Motor neuron (in vitro differentiated cells): ENCODE measurements around the gene BDNF. TPM values are rescaled to one million over a fixed set of nuclear protein-coding genes. Genes with fewer than 3 reads are reported as not detected.

ENCODE experiments used
- ATAC-seq, 8 experiments: fragments of 200-7000 bp; cut with Tn5 transposase; replicated peaks in 6 of 8; 2 replicates each; pipeline ENCODE4 v1.8.0; 2021; ENCODE audit warnings: mild to moderate bottlenecking in 8 of 8, moderate library complexity in 8 of 8
- H3K27ac ChIP-seq, 2 donors: fragments of 250-450 bp; sonication (Bioruptor Pico); 2 replicates each; pipeline ENCODE4 v1.9.0; 2021; ENCODE audit warnings: antibody characterized with exemption in 2 of 2, mild to moderate bottlenecking in 2 of 2, moderate library complexity in 1 of 2
- H3K4me1 ChIP-seq, 2 donors: fragments of 250-450 bp; sonication (Bioruptor Pico); replicated peaks in 1 of 2; 2 replicates each; pipeline ENCODE4 v1.6.1; 2021; ENCODE audit warnings: antibody characterized with exemption in 2 of 2, mild to moderate bottlenecking in 2 of 2, moderate library complexity in 1 of 2
- H3K4me3 ChIP-seq, 5 donors: fragments of 250-450 bp; sonication (Bioruptor Pico); 2 replicates each; pipeline ENCODE4 v1.9.0; 2021; ENCODE audit warnings: antibody characterized with exemption in 5 of 5, mild to moderate bottlenecking in 5 of 5, moderate library complexity in 4 of 5
- WGBS, 10 experiments: fragments of 450-650 bp; shearing (Covaris generic); methylation state at CpG; one replicate each; pipeline ENCODE4 v1.0.0; 2022; 5-methylcytosine and 5-hydroxymethylcytosine counted together
- in situ Hi-C, 9 experiments: fragments of 400-800 bp; cut with MboI; loops; one replicate each; pipeline ENCODE4 v1.15.0; 2021; ENCODE audit warnings: low sequenced_read_pairs in 9 of 9, low pct_unique_long_range_greater_than_20kb in 2 of 9; ENCODE audit not compliant: unreplicated experiment in 9 of 9
- total RNA-seq, 8 experiments: library from RNA; unstranded; fragments of 300-600 nt; gene quantifications; 2 replicates each; pipeline versions ENCODE4 v1.2.3 to v1.2.4, GENCODE V29; 2022

Gene BDNF
- total RNA-seq, 8 experiments from 2014 or later = 0.67 to 7.4 (median 2.1) TPM

GRCh38 chr11:27718863-27719545, 18.7 kb upstream of the BDNF start:
- in situ Hi-C loops = loop anchor here in 6 of 9 experiments (25.0 kb wide), 4 partner anchors 418 to 1618 kb away; no protein-coding TSS in a partner anchor
- H3K27ac ChIP-seq = peak overlapping the region; percentile 89 to 99

GRCh38 chr11:27718346-27718862, 18.1 kb upstream of the BDNF start:
- 0 to 2% (median 0%) methylated on average over 3 to 11 of the region's 30 CpGs; no CpG with 5 or more reads in 3 of the 10 experiments for WGBS, 10 experiments
- in situ Hi-C loops = loop anchor here in 6 of 9 experiments (25.0 kb wide), 4 partner anchors 419 to 1619 kb away; no protein-coding TSS in a partner anchor
- H3K4me1 ChIP-seq = peaks cover 11 to 14% of the 10 kb centered on the region in 2 donors
- H3K27ac ChIP-seq = peak overlapping the region; percentile 89 to 99
- H3K4me3 ChIP-seq = peak overlapping the region; percentile 56 to 97 (median 88)
- peak; percentile 70 to 86 (median 80) for ATAC-seq

More at GRCh38 chr11:27718863-27719545, 18.7 kb upstream of the BDNF start:
- ATAC-seq = peak; percentile 58 to 75 (median 62)
- Histone ChIP-seq H3K4me1 (peaks cover 11 to 14% of the 10 kb centered on the region in 2 donors), H3K4me3 (peak overlapping the region; percentile 56 to 97 (median 88))
- 0% methylated on average over 1 to 5 of the region's 52 CpGs; no CpG with 5 or more reads in 4 of the 10 experiments for WGBS, 10 experiments

GRCh38 chr11:27717801-27718229, 17.6 kb upstream of the BDNF start:
- Histone ChIP-seq H3K27ac (peak overlapping the region; percentile 77 to 87), H3K4me1 (peaks cover 11 to 14% of the 10 kb centered on the region in 2 donors), H3K4me3 (peak overlapping the region; percentile 56 to 97 (median 88))
- in situ Hi-C loops = loop anchor here in 6 of 9 experiments (25.0 kb wide), 4 partner anchors 419 to 1619 kb away; no protein-coding TSS in a partner anchor
- ATAC-seq = peak in 6 of 8 experiments; percentile 2 to 39 (median 26)
- WGBS, 10 experiments = 0 to 41% (median 2%) methylated on average over 2 to 7 of the region's 8 CpGs; no CpG with 5 or more reads in 1 of the 10 experiments

GRCh38 chr11:27717377-27717776, 17.1 kb upstream of the BDNF start:
- Histone ChIP-seq H3K4me1 (peaks cover 11 to 14% of the 10 kb centered on the region in 2 donors), H3K4me3 (peak overlapping the region; percentile 56 to 97 (median 88)), H3K27ac (peak overlapping the region; percentile 77 to 87)
- no peak for ATAC-seq
- in situ Hi-C loops = loop anchor here in 6 of 9 experiments (25.0 kb wide), 4 partner anchors 420 to 1620 kb away; no protein-coding TSS in a partner anchor

GRCh38 chr11:27716835-27717234, 16.6 kb upstream of the BDNF start:
- peak overlapping the region in 2 of 5 donors; percentile 88 to 91 for H3K4me3 ChIP-seq
- no peak for ATAC-seq
- in situ Hi-C loops = loop anchor here in 6 of 9 experiments (25.0 kb wide), 4 partner anchors 420 to 1620 kb away; no protein-coding TSS in a partner anchor
- peaks cover 11 to 14% of the 10 kb centered on the region in 2 donors for H3K4me1 ChIP-seq
- no peak overlapping the region for H3K27ac ChIP-seq
- 14 to 92% (median 83%) methylated on average over 1 to 2 of the region's 2 CpGs; no CpG with 5 or more reads in 1 of the 10 experiments for WGBS, 10 experiments

GRCh38 chr11:27716216-27716615, 16.0 kb upstream of the BDNF start:
- in situ Hi-C loops = loop anchor here in 6 of 9 experiments (25.0 kb wide), 4 partner anchors 421 to 1621 kb away; no protein-coding TSS in a partner anchor
- whole genome bisulfite sequencing, 10 experiments = 27 to 100% (median 80%) methylated on average over 1 to 2 of the region's 2 CpGs; no CpG with 5 or more reads in 1 of the 10 experiments
- no peak for ATAC-seq
- H3K27ac ChIP-seq = no peak overlapping the region
- H3K4me1 ChIP-seq = peaks cover 6 to 12% of the 10 kb centered on the region in 2 donors
- no peak overlapping the region for H3K4me3 ChIP-seq

GRCh38 chr11:27711725-27712124, 11.5 kb upstream of the BDNF start:
- H3K27ac ChIP-seq = no peak overlapping the region
- in situ Hi-C loops = loop anchor here in 6 of 9 experiments (25.0 kb wide), 4 partner anchors 426 to 1626 kb away; no protein-coding TSS in a partner anchor
- no peak for ATAC-seq
- no peak overlapping the region for H3K4me3 ChIP-seq
- H3K4me1 ChIP-seq = peaks cover 0 to 6% of the 10 kb centered on the region in 2 donors
- WGBS, 10 experiments = 0 to 58% (median 34%) methylated on average over 1 of the region's 1 CpG; no CpG with 5 or more reads in 4 of the 10 experiments

- no peak overlapping the region for H3K4me3 ChIP-seq
- no peak overlapping the region for H3K27ac ChIP-seq
- 25 to 89% (median 44%) methylated on average over 1 to 2 of the region's 2 CpGs; no CpG with 5 or more reads in 1 of the 10 experiments for WGBS, 10 experiments
- in situ Hi-C loops = loop anchor here in 6 of 9 experiments (25.0 kb wide), 4 partner anchors 427 to 1627 kb away; no protein-coding TSS in a partner anchor
- H3K4me1 ChIP-seq = no peaks in the 10 kb centered on the region
- no peak for ATAC-seq
These were observed 10.3 kb upstream of the BDNF start for GRCh38 chr11:27710536-27710935.

GRCh38 chr11:27707676-27708075, 7.4 kb upstream of the BDNF start:
- Histone ChIP-seq H3K4me3 (no peak overlapping the region), H3K27ac (no peak overlapping the region), H3K4me1 (no peaks in the 10 kb centered on the region)
- WGBS, 10 experiments = 61 to 100% (median 87%) methylated on average over 1 to 3 of the region's 3 CpGs; no CpG with 5 or more reads in 1 of the 10 experiments
- in situ Hi-C loops = loop anchor here in 6 of 9 experiments (10.0 to 25.0 kb wide), 5 partner anchors 430 to 1630 kb away; no protein-coding TSS in a partner anchor
- no peak for ATAC-seq

- peak in 3 of 8 experiments; percentile 5 to 38 (median 10) for ATAC-seq
- no peak overlapping the region for H3K4me3 ChIP-seq
- no peak overlapping the region for H3K27ac ChIP-seq
- in situ Hi-C loops = loop anchor here in 6 of 9 experiments (10.0 to 25.0 kb wide), 5 partner anchors 431 to 1631 kb away; no protein-coding TSS in a partner anchor
- WGBS, 10 experiments = 14 to 51% (median 27%) methylated on average over 1 to 5 of the region's 5 CpGs
- H3K4me1 ChIP-seq = no peaks in the 10 kb centered on the region
These were observed 5.9 kb upstream of the BDNF start for GRCh38 chr11:27705873-27706820.

- Histone ChIP-seq H3K4me3 (no peak overlapping the region), H3K4me1 (no peaks in the 10 kb centered on the region), H3K27ac (no peak overlapping the region)
- WGBS, 10 experiments = 0 to 100% (median 52%) methylated on average over 1 to 3 of the region's 3 CpGs
- in situ Hi-C loops = loop anchor here in 6 of 9 experiments (10.0 to 25.0 kb wide), 5 partner anchors 434 to 1634 kb away; no protein-coding TSS in a partner anchor
- ATAC-seq = peak in 1 of 8 experiments; percentile 10
These were observed 3.2 kb upstream of the BDNF start for GRCh38 chr11:27703481-27703880.

GRCh38 chr11:27702811-27703210, 2.6 kb upstream of the BDNF start:
- Histone ChIP-seq H3K4me3 (no peak overlapping the region), H3K4me1 (no peaks in the 10 kb centered on the region), H3K27ac (no peak overlapping the region)
- no peak for ATAC-seq
- WGBS, 10 experiments = 0 to 80% (median 47%) methylated on average over 1 to 6 of the region's 6 CpGs
- in situ Hi-C loops = loop anchor here in 6 of 9 experiments (10.0 to 25.0 kb wide), 5 partner anchors 434 to 1634 kb away; no protein-coding TSS in a partner anchor
